Smooth muscle cell (in vitro differentiated cells): ENCODE measurements around the gene TIMM17B. TPM values are rescaled to one million over a fixed set of nuclear protein-coding genes. Genes with fewer than 3 reads are reported as not detected.
A peak's percentile ranks its signal among the peaks of the same experiment; 100 is the strongest.
"Not testable (repeated sequence)": the region's sequence is repeated elsewhere in the genome, so short reads cannot be mapped to it uniquely, and the experiment has no call there.

Experiments
- DNase-seq: peaks from one replicate; lab custom pipeline; 2025; ENCODE audit not compliant: unreplicated experiment; lab: John Stamatoyannopoulos, UW
- H2AFZ ChIP-seq: fragments of 200-600 bp; sonication (generic); 2 replicates; pipeline ENCODE4 v1.6.0; 2016; ENCODE audit warnings: antibody characterized with exemption, low read depth, mild to moderate bottlenecking
- H3F3A ChIP-seq: fragments of 200-600 bp; sonication (generic); 2 replicates; pipeline ENCODE4 v1.6.0; 2017; ENCODE audit warnings: antibody characterized with exemption, low read depth
- H3K27ac ChIP-seq: fragments of 200-600 bp; sonication (generic); 2 replicates; pipeline ENCODE4 v1.5.1; 2016; ENCODE audit warnings: low read depth, mild to moderate bottlenecking
- H3K27me3 ChIP-seq: fragments of 200-600 bp; sonication (generic); 2 replicates; pipeline ENCODE4 v1.6.1; 2016; ENCODE audit warnings: low read depth, mild to moderate bottlenecking
- H3K36me3 ChIP-seq: fragments of 200-600 bp; sonication (generic); 2 replicates; pipeline ENCODE4 v1.5.1; 2016; ENCODE audit warnings: low read depth
- H3K4me1 ChIP-seq: fragments of 200-600 bp; sonication (generic); 2 replicates; pipeline ENCODE4 v1.5.1; 2016; ENCODE audit warnings: low read depth
- H3K4me2 ChIP-seq: fragments of 200-600 bp; sonication (generic); 2 replicates; pipeline ENCODE4 v1.6.0; 2016; ENCODE audit warnings: mild to moderate bottlenecking
- H3K4me3 ChIP-seq: fragments of 200-600 bp; sonication (generic); 2 replicates; pipeline ENCODE4 v1.5.1; 2016; ENCODE audit warnings: mild to moderate bottlenecking
- H3K79me2 ChIP-seq: fragments of 200-600 bp; sonication (generic); 2 replicates; pipeline ENCODE4 v1.6.0; 2016; ENCODE audit warnings: low read depth, mild to moderate bottlenecking
- H3K9ac ChIP-seq: fragments of 200-600 bp; sonication (generic); 2 replicates; pipeline ENCODE4 v1.6.0; 2016; ENCODE audit warnings: low read depth
- H3K9me3 ChIP-seq: fragments of 200-600 bp; sonication (generic); replicated peaks from 2 replicates; pipeline ENCODE4 v1.5.1; 2016; ENCODE audit warnings: low read depth
- H4K20me1 ChIP-seq: fragments of 200-600 bp; sonication (generic); 2 replicates; pipeline ENCODE4 v1.6.0; 2016; ENCODE audit warnings: low read depth
- WGBS: methylation state at CpG from one replicate; pipeline ENCODE4 v1.1.7; 2016; ENCODE audit warnings: low lambda C conversion rate; 5-methylcytosine and 5-hydroxymethylcytosine counted together
- polyA plus RNA-seq: library from polyadenylated mRNA; unstranded; fragments of >200 nt; fragmentation: Nextera tagmentation; extraction: Ambion mirVana; gene quantifications from 2 replicates; pipeline ENCODE4 v1.2.1, GENCODE V29; 2016
- total RNA-seq: library from RNA; depleted of rRNA; stranded (reverse); fragments of >200 nt; gene quantifications from 2 replicates; pipeline ENCODE4 v1.2.3, GENCODE V29; 2014
- TF ChIP-seq, protein P1 (sequence below): fragments of 200-600 bp; sonication (generic); IDR thresholded peaks from 2 replicates; pipeline ENCODE4 v1.5.1; 2017; ENCODE audit warnings: borderline replicate concordance, mild to moderate bottlenecking, antibody characterized with exemption; ENCODE audit not compliant: insufficient read depth, poor library complexity, severe bottlenecking

TIMM17B gene
- total and polyA plus RNA-seq, 2 experiments from 2014 or later, result 78.8 to 141 TPM

DNA sequence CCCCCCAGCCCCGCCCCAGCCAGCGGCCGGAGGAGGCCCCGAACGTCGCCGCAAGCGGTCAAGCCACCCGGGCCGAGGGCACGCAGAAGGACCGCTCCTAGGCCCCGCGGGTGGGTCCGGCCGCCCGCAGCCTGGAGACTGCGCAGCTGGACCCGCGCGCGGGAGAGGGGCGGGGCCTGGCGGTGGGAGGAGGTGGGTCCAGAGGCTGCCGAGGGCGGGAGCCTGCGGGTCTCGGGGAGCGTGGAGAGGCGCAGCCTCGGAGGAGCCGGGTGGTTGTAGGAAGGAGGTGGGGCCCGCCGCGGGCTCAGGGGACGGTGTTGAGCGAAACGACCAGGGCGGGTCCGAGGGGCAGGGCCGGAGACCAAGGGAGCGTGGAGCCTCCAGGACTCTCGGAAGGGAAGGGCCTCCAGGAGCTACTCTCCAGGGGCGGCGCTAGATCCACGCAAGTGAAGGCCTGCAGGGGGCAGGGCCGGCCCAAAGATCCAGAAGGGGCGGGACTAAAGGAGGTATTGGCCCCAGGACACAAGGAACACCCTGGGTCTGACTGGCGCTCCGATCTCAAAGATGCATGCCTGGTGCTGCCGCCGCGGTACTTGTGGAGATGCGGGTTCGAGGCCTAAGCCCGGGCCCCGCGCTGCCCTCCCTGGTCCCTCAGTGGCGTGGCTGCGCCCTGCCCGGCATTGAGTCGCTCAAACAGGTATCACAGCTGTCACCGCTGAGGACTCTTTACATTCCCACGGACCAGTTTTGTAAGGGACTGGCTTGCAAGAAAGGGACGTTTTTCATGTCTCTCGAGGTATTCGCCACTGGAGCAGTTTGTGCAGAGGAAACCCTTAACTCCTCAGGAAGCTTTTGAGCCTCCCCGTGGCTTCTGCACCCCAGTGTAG, 5.9 kb downstream of the TIMM17B start:
- H3F3A ChIP-seq, result no peaks in the 10 kb centered on the region
- peaks cover 3% of the 10 kb centered on the region for H4K20me1 ChIP-seq
- peak; percentile 55 for DNase-seq
- H2AFZ ChIP-seq, result peak overlapping the region; percentile 69
- no peak overlapping the region for H3K9ac ChIP-seq
- H3K79me2 ChIP-seq, result no peaks in the 10 kb centered on the region
- H3K9me3 ChIP-seq, result no peaks in the 10 kb centered on the region
- peak overlapping the region; percentile 59 for H3K4me3 ChIP-seq
- no peak overlapping the region for H3K27ac ChIP-seq
- H3K4me2 ChIP-seq, result peak overlapping the region; percentile 88
- TF ChIP-seq, protein P1, sequence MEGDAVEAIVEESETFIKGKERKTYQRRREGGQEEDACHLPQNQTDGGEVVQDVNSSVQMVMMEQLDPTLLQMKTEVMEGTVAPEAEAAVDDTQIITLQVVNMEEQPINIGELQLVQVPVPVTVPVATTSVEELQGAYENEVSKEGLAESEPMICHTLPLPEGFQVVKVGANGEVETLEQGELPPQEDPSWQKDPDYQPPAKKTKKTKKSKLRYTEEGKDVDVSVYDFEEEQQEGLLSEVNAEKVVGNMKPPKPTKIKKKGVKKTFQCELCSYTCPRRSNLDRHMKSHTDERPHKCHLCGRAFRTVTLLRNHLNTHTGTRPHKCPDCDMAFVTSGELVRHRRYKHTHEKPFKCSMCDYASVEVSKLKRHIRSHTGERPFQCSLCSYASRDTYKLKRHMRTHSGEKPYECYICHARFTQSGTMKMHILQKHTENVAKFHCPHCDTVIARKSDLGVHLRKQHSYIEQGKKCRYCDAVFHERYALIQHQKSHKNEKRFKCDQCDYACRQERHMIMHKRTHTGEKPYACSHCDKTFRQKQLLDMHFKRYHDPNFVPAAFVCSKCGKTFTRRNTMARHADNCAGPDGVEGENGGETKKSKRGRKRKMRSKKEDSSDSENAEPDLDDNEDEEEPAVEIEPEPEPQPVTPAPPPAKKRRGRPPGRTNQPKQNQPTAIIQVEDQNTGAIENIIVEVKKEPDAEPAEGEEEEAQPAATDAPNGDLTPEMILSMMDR, result peak; percentile 39
- peaks cover 3% of the 10 kb centered on the region for H3K4me1 ChIP-seq
- H3K36me3 ChIP-seq, result no peaks in the 10 kb centered on the region
- no peaks in the 10 kb centered on the region for H3K27me3 ChIP-seq
- 42% methylated on average over 31 of the region's 68 CpGs for WGBS

DNA sequence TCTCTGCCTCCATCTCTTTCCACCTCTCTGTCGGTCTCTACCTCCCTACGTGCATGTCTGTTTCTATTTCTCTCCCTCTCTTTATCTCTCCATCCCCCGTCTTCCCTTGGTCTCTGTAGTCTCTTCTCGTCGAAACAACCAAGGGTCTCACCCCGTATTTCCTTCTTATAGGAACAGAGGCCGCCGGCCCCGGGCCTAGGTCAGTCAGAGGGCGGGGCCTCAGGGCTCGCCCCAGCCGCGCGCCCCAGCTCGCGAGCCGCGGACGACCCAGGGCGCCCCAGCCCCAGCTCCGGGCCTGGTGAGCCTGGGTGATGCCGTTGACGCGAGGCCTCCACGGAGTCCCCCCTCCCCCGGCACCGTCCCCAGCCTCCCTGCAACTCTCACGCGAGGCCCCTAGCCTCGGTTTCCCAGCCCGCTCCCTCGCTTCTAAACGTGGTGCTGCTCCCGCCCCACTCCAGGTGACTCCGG, 6.6 kb downstream of the TIMM17B start:
- peak overlapping the region; percentile 69 for H2AFZ ChIP-seq
- H3K9ac ChIP-seq, result no peak overlapping the region
- peak overlapping the region; percentile 59 for H3K4me3 ChIP-seq
- H3K27ac ChIP-seq, result no peak overlapping the region
- no peaks in the 10 kb centered on the region for H3K79me2 ChIP-seq
- peak overlapping the region; percentile 88 for H3K4me2 ChIP-seq
- no peaks in the 10 kb centered on the region for H3F3A ChIP-seq
- H3K9me3 ChIP-seq, result no peaks in the 10 kb centered on the region
- WGBS, result 32% methylated on average over 24 of the region's 35 CpGs
- DNase-seq, result no peak
- no peaks in the 10 kb centered on the region for H3K27me3 ChIP-seq
- H4K20me1 ChIP-seq, result no peaks in the 10 kb centered on the region
- no peaks in the 10 kb centered on the region for H3K4me1 ChIP-seq
- H3K36me3 ChIP-seq, result no peaks in the 10 kb centered on the region
- TF ChIP-seq, protein P1, result no peak

DNA sequence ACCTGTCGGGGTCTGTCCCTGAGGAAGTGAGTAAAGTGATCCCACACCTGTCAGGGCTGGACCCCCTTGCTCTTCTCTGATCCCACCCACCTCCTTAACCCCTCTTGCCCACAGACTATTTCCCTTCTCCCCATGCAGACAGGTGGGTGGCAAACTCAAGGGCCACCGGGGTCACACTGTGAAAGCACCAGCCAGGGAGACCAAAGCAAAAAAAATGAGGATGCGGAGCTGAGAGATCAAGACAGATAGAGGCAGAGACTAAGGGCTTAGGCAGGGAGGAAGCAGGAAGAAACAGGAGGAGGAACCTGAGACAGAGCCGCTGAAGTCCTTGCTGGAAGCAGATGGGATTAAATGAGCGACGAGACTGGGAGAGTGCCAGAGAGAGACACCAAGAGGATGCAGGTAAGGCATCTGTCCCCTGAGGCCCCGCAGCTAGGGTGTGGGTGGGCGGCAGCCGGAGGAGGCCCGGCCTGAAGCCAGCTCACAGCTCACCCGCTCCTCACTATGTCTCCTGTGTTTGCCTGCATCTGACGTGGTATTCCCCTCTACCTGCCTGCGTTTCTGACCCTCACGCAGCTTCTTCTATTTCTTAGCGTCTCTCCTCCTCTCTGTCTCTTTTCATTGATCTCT, 7.2 kb downstream of the TIMM17B start:
- no peaks in the 10 kb centered on the region for H3K79me2 ChIP-seq
- no peak overlapping the region for H3K9ac ChIP-seq
- H3K9me3 ChIP-seq, result no peaks in the 10 kb centered on the region
- no peaks in the 10 kb centered on the region for H3K36me3 ChIP-seq
- TF ChIP-seq, protein P1, result no peak
- H3F3A ChIP-seq, result no peaks in the 10 kb centered on the region
- H3K4me1 ChIP-seq, result no peaks in the 10 kb centered on the region
- 63% methylated on average over 10 of the region's 15 CpGs for WGBS
- no peaks in the 10 kb centered on the region for H3K27me3 ChIP-seq
- H4K20me1 ChIP-seq, result no peaks in the 10 kb centered on the region
- peak overlapping the region; percentile 88 for H3K4me2 ChIP-seq
- no peak for DNase-seq
- peak overlapping the region; percentile 69 for H2AFZ ChIP-seq
- peak overlapping the region; percentile 59 for H3K4me3 ChIP-seq
- H3K27ac ChIP-seq, result no peak overlapping the region

DNA sequence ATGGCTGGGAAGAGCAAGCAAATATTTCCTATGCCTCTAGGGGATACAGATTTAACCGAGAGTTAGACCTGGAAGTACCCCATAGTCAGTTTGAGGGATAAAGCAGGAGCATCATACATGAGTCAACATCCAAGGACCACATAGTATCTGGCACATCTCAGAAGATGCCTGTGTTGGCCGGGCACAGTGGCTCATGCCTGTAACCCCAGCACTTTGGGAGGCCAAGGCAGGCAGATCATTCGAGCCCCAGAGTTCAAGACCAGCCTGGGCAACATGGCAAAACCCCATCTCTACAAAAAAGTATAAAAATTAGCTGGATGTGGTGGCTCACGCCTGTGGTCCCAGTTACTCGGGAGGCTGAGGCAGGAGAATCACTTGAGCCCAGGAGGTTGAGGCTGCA, 11.0 kb downstream of the TIMM17B start:
- H3K4me3 ChIP-seq, H3F3A ChIP-seq, H3K79me2 ChIP-seq, DNase-seq, H3K9me3 ChIP-seq, H3K4me1 ChIP-seq, H4K20me1 ChIP-seq, H3K27ac ChIP-seq, H3K9ac ChIP-seq, H3K27me3 ChIP-seq, H3K4me2 ChIP-seq, H2AFZ ChIP-seq, H3K36me3 ChIP-seq: not testable (repeated sequence)
- WGBS, result 80% methylated on average over 5 of the region's 5 CpGs
